Dermis blood vessel endothelial cell (primary cell): ENCODE measurements around the gene TRERF1. TPM values are rescaled to one million over a fixed set of nuclear protein-coding genes. Genes with fewer than 3 reads are reported as not detected.

Experiments used
- DNase-seq: peaks from one replicate; pipeline ENCODE4 v3.0.0; 2010
- total RNA-seq: library from RNA; depleted of rRNA; stranded (reverse); fragments of >200 nt; gene quantifications from 2 replicates; pipeline ENCODE4 v1.2.3, GENCODE V29; 2014

The TRERF1 gene
- total RNA-seq, 1 donor from 2014 or later = 0.17 TPM

- no peak for DNase-seq
Observed at GRCh38 chr6:42390228-42390934, 61.3 kb downstream of the TRERF1 start.

GRCh38 chr6:42389736-42390135 is 62.0 kb downstream of the TRERF1 start:
- no peak for DNase-seq

GRCh38 chr6:42388046-42388445 is 63.7 kb downstream of the TRERF1 start:
- no peak for DNase-seq

GRCh38 chr6:42387336-42387735 is 64.4 kb downstream of the TRERF1 start:
- no peak for DNase-seq

- DNase-seq = no peak
Observed at GRCh38 chr6:42385339-42385738, 66.4 kb downstream of the TRERF1 start.

- DNase-seq = no peak
Observed at GRCh38 chr6:42383421-42384205, 68.1 kb downstream of the TRERF1 start.

- DNase-seq = no peak
Observed at GRCh38 chr6:42381850-42382249, 69.9 kb downstream of the TRERF1 start.

GRCh38 chr6:42380228-42380979 is 71.3 kb downstream of the TRERF1 start:
- DNase-seq = no peak

GRCh38 chr6:42378536-42378935 is 73.2 kb downstream of the TRERF1 start:
- DNase-seq = no peak

GRCh38 chr6:42378125-42378524 is 73.6 kb downstream of the TRERF1 start:
- DNase-seq = no peak

- DNase-seq = no peak
Observed at GRCh38 chr6:42375007-42375635, 76.6 kb downstream of the TRERF1 start.

GRCh38 chr6:42374018-42374669 is 77.6 kb downstream of the TRERF1 start:
- DNase-seq = no peak

GRCh38 chr6:42372699-42373098 is 79.0 kb downstream of the TRERF1 start:
- DNase-seq = no peak

- DNase-seq = no peak
Observed at GRCh38 chr6:42370323-42370985, 81.3 kb downstream of the TRERF1 start.

- no peak for DNase-seq
Observed at GRCh38 chr6:42369568-42369967, 82.2 kb downstream of the TRERF1 start.

GRCh38 chr6:42368181-42368580 is 83.5 kb downstream of the TRERF1 start:
- no peak for DNase-seq

- DNase-seq = no peak
Observed at GRCh38 chr6:42367353-42368011, 84.2 kb downstream of the TRERF1 start.

GRCh38 chr6:42366999-42367352 is 84.8 kb downstream of the TRERF1 start:
- DNase-seq = no peak

GRCh38 chr6:42366011-42366705 is 85.6 kb downstream of the TRERF1 start:
- DNase-seq = no peak

- no peak for DNase-seq
Observed at GRCh38 chr6:42365021-42365420, 86.7 kb downstream of the TRERF1 start.
